GM19351 (cell line): Measurements from ENCODE around the gene GGTLC1.
"Not testable (repeated sequence)": the region's sequence is repeated elsewhere in the genome, so short reads cannot be mapped to it uniquely, and the experiment has no call there.

Source experiments
- ATAC-seq: cut with Tn5 transposase; IDR thresholded peaks from one replicate; pipeline ENCODE4 v1.9.1; 2021; ENCODE audit warnings: mild to moderate bottlenecking, moderate library complexity; ENCODE audit not compliant: unreplicated experiment

GGTLC1 gene

DNA sequence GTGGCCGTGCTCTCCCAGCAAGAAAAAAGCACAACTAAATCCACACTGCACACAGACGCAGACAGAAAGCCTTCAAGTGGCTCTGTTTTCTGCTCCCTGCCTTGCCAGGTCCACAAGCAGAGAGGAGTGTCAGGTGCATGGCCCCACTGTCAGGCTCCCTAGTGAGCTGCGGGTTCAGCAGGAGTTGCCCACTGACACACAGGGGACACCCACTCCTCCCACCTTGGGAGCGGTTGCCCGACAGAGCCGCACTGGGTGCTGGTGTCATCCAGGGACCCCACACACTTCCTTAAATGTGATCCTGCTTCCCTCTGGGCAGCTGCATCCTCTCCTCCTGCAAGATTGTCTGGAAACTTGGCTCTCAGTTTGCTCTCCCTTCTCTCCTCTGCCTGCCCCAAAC lies 6.7 kb upstream of the GGTLC1 start:
- ATAC-seq = not testable (repeated sequence)

DNA sequence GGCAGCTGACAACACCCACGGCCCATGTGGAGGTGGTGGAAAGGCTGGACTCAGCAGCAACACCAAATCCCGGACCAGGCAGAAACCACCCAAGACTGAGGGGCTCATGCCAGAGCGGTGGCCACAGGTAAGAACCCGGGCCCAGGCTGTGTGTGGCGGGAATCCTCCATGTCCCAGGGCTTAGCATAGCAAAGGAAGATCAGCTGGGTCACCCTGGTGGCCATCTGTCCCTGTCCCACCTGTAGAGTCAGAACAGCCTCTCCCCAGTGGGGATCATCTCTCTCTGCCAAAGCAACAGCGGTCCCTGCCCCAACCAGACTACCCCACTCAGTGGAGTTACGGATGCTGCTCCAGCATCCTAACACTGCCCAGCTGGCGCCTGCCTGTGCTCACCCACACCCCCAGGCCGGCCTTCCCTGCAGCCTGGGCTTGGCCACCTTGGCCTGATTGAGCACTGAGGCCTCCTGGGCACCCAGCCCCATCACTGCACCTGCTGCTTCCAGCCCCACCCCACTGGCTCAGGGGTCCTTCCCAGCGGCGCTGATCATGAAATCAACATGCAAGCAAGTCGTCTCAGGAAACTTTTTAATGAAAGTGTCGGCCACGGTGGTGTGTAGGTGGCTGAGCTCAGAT lies 5.5 kb upstream of the GGTLC1 start:
- ATAC-seq = not testable (repeated sequence)

DNA sequence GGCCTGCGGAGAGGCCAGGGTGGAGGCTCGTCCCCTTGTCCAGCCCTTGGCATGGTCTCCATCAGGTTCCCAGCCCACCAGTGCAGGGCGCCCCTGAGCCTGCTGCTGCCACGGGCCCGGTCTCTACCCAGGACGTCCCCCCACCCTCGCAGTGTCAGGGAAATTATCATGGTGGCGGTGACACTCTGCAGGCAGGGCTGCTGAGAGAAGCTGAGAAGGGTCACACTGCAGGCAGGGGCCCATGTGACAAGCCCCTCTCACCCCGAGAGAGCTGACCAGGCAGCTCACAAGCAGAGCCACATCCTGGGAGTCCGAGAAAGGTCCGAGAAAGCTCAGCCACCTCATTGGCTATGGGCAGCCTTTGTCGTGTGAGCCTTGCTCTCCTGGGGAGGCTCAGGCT lies 4.9 kb upstream of the GGTLC1 start:
- ATAC-seq = not testable (repeated sequence)

DNA sequence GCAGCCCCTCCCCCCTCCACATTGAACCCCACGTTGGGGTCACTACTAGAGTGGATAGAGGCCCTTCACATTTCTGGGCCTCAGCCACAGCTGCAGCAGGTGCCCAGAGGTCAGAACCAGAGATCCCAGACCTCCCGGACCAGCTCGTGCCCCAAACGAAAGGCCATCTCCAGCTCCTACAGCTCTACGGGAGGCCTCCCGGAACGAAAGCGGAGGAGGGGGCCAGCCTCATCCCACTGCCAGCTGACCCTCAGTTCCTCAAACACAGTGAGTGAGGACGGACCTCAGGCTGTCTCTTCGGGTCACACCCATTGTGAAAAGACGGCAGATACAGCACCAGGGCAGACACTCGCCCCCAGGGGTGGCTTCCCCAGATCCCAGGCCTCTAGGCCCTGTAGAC lies 1.7 kb upstream of the GGTLC1 start:
- ATAC-seq = not testable (repeated sequence)

DNA sequence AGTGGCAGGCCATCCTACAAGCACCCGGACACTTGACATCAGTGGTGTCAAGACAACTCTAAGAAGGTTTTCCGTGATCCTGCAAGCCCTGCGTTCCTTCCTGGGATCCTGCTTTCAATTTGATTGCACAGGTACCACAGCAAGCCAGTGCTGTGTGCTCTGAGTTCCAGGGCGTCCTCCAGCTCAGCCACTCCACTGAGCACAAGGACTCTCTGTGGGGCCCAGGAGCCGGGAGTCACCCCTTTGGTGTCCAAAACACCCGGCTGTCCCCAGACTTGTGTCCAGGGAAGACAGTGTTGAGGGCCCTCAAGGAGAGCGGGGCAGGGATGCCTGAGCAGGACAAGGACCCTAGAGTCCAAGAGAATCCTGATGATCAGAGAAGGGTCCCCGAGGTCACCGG lies 387 bp upstream of the GGTLC1 start:
- ATAC-seq = not testable (repeated sequence)

DNA sequence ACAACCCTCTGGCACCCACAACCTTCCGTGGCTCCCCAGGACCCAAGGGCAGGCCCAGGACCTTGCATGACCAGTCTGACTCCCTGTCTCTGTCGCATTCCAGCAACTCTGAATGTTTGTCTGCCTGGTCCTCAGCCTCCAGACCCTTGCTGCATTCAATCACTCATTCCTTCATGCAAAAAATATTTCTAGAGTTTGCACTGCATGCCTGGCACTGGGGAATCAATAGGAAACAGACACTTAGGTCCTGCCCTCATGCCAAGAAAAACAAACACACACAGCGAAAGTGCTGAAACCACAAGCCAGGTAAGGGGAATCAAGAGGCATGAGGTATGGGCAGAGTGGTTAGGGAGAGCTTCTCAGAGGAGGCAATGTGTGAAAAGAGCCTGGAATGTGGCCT lies 1.9 kb downstream of the GGTLC1 start:
- ATAC-seq = not testable (repeated sequence)

DNA sequence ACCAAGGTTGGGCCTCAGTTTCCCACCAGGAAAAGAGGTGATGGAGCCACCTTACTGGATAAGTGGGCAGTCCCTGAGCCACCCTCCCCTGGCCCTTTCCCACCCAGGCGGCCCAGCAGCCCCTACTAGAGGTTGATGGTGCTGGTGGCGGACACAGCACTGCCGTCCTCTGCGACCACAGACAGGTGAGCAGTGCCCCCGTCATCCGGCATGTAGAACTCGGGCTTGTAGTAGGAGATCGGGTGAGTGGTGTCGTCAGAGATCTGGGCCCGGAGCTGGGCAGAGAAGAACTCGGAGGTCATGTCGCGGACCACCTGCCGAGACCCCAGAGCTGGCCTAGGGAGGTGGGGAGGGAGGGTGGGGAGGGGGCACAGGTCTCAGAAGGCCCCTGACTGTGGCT lies 2.3 kb downstream of the GGTLC1 start:
- ATAC-seq = not testable (repeated sequence)

DNA sequence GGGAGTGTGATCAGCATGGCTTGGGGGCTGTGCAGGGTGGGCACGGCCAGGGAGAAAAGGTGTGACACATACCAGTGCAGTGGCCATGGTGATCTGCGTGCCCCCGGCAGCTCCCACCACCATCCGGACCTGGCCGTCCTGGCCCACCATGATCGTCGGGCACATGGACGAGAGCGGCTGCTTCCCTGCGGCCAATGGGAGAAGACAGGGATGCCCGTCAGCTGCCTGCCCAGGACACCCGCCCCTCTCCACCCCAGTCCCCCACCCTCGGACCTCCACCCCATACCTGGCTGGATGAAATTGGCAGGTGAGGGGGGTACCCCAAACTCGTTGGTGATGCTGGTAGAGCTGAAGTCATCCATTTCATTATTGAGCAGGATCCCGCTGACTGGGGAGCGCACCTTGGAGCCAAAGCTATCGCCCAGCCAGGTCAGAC lies 2.8 kb downstream of the GGTLC1 start:
- not testable (repeated sequence) for ATAC-seq

DNA sequence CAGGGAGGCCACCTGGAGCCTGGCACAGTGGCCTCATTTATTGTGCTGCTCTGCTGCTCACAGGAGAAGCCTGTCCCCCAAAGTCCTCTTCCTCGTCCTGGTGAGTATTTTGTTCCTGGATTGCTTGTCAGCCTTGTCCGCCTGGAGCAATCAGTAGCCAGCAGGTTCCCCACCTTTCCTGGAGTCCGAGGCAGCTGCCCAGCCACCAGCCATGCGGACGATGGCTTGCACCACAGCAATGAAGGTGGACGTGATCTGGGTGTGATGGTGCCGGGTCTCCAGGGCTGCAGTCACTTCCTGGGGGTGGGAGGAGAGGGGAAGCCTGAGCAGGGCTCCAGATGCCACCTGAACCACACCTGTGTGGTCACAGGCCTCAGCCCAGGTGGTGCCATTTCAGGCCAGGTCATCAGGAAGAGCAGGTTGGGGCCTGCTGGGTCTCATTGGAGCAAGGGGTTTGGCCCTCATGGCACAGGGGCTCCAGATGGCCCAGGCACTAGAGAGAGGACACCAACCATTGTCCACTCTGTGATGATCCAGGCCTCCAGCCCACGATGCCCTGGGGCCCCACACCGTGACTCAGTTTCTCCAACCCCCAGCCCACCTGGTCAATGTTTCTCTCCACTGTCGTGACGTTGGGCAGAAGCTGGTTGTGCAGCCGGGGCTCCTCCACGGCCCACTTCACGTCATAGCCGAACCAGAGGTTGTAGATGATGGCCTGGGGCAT lies 3.4 kb downstream of the GGTLC1 start:
- not testable (repeated sequence) for ATAC-seq

DNA sequence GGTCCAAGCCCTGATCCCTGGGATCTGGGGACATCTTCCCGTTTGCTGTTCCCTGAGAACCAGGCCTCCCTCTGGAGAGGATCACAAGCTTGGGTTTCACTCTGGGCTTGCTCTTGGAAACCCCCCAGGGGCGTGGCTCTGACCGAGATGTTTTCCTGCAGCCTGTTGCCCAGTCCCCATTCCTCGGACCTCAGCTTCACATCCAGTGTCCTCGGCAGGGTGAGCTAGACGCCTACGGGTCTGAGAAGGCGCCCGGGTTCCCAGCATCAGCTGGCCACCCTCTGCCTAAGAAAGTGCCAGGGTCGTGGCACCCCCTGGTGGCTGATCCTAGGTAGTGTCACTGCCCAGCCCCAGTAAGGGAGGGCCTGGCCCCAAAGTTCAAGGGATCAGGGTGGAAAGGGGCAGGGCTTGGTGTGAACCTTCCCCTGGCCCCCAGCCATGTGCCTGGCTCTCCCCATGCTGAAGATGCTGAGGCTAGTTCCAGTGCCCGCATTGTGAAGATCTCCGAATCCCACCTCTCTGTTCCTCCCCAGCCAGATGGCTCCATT lies 4.0 kb downstream of the GGTLC1 start:
- ATAC-seq = not testable (repeated sequence)

DNA sequence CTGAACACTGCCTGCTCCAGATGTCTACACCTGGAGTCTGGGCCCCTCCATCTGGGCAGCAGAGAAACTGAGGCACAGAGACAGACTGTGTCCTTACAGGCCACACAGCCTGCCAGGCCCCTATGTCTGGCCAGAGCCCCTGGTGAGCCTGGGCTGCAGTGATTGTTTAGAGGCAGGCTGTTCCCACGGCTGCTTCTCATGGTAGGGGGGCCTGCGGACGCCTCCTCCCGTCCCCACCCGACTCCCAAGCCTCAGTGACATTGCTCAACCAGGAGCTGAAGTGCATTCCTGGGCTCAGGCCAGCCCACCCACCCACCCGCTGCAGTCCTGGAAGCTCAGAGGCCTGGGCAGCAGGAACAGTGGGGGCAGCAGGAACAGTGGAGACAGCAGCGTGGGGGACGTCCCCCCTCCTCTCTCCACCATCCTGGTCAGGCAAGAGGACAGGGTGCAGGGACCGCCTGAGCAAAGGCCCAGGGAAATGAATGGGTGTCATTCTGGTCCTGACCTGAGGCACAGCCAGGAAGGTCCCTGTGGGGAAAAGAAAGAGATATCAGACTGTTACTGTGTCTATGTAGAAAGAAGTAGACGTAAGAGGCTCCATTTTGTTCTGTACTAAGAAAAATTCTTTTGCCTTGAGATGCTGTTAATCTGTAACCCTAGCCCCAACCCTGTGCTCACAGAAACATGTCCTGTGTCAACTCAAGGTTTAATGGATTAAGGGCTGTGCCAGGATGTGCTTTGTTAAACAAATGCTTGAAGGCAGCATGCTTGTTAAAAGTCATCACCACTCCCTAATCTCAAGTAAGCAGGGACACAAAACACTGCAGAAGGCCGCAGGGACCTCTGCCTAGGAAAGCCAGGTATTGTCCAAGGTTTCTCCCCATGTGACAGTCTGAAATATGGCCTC lies 6.2 kb downstream of the GGTLC1 start:
- ATAC-seq = not testable (repeated sequence)

DNA sequence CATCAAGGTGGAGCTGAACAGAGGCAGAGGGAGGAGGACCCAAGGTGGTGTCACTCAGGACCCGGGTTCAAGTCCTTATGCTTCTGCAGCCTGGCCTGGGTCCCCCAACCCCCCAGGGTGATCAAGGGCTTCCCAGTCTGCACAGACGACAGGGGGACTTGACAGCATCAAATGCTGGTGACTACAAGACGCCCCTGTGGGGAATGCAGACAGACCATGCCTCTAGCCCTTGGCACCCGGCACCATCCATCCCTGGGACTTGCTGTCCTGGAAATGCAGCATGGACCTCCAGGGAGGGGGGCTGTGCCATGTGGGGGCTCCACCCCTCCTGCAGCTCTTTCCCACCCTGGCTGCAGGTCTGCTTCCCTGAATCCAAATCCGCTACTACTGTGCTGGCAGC lies 7.1 kb downstream of the GGTLC1 start:
- ATAC-seq = not testable (repeated sequence)

DNA sequence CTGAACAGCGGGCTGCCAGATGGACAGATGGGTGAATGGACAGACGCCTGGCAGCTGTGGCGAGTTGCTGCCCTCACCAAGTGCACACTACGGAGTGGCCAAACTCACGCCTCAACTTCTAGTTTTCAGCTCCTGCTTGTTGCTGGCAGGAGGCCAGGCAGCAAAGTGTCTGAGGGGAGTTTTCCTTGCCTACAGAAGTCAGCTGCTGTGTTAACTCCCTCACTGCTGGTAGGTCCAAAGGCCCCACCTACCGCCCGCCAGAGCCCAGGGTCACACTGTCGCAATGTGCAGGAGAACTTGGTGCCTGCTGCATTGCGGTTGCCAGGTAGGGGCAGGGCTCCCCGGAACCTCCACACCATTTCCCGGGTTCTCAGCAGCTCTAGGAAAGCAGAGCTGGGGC lies 7.6 kb downstream of the GGTLC1 start:
- not testable (repeated sequence) for ATAC-seq

DNA sequence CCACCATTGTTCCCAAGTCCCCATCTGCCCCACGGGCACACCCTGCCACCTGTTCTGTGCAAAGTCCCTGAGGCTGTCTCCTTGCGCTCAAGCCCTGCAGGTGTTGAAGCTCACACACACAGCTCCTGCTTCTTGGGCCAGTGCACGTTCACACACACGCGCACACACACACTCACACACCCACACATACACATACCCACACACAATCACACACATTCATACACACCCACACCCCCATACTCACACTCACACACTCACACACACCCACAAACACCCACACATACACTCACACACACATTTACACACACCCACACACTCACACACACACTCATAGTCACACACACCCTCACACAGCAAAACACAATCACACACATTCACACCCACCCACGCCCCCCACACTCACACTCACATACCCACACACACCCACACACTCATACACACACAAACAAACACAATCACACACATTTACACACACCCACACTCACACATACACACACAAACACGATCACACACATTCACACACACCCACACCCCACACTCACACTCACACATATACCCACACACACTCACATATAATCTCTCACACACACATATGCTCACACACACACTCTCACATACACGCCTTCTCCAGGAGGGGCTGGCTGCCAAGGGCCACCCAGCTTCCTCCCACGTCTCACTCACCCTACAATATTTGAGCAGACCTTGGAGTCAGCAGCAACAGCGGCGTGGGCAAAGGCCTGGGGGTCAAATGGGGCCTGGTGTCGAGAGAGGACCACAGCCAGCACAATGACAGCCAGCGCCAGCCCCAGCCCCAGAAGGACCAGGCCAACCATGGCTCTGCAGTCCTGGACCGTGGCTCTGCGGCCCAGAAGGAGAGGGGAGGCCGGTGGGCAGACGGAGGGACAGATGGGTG lies 8.4 kb downstream of the GGTLC1 start:
- ATAC-seq = not testable (repeated sequence)

DNA sequence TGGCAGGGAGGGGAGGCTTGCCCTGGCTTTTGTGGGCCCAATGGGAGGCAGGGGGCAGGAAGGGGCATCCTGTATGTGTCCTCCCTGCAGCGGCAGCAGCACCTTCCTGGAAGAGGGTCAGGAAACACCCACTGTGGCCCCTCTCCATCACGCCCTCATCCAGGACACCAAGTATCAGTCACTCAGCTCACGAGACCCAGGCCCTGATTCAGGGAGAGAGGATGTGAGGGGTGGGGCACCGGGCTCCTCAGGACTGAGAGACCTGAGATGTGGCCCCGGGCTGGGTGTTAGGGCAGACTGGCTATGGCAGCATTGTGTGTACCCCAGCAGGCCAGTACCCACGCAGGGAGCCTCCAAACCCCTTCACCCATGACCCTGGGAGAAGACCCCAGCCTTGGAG lies 9.2 kb downstream of the GGTLC1 start:
- ATAC-seq = not testable (repeated sequence)

DNA sequence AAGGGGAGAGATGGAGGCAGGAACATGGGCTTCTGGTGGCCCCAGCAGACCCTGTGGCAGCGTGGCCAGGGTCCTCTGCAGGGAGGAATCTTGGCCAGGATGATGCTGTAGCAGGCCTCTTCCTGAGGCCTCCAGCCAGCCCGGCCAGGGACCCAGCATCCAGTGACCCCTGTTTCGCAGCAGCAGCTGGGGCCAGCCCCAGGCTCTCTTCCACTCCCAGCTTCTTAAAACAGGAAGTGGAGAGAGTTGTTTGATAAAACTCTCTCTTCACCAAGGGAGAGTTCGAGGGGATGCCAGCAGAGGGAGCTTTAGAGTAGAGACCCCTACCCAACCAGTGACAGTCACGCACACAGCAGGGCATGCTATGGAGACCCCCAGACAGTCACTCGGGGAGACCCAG lies 10.1 kb downstream of the GGTLC1 start:
- not testable (repeated sequence) for ATAC-seq

DNA sequence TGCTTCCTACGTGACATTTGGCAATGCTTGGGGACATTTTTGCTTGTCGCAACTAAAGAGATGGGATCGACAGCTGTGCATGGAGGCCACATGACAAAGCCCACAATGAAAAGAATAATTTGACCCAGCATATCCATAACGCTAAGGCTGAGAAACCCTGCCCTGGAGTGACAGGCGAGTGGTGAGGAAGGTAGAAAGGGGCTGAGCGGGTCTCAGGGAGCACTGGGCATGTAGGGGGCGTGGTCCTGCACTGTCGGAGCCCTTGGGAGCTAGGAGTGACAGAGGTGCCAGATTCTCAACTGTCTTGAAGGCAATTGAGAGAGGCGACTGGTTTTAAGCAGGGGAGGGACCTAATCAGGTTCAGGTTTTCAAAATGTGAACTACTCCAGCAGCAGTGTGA lies 13.6 kb downstream of the GGTLC1 start:
- ATAC-seq = no peak

DNA sequence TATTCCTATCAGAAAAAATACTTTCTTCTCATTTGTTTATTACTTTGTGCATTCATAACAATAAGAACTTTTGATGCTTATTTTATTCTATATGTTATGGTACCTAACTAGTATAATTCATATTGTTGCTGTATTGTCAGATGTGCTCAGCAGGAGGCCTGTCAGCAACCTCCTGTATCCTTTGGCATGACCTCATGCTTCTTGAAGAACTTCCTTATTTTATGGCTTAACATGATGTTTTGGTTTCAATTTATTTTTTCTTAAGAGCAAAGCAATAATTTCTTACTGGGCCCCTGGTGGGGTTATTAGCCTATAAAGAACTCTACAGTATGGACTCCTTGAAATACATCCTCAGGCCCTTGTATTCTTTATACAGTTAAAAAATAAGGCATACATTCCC lies 17.3 kb downstream of the GGTLC1 start:
- no peak for ATAC-seq

DNA sequence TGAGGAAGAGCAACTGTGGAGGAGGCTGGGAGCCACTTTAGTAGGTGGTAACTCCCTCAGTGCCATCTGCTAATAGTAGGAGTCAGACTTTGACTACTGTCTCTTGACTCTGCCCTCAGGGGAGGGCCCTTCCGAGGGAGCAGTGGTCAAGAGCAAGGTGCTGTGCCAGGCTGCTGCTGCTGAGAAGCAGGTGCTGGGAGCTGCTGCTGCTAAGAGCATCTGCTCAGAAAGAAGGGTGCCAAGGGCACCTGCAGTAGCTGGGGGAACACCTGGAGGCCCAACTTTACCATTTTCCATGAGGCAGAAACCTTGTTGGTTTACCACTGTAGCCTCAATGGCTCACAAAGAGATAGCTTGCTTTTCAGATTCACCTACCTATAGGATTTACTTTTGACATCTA lies 18.5 kb downstream of the GGTLC1 start:
- no peak for ATAC-seq

DNA sequence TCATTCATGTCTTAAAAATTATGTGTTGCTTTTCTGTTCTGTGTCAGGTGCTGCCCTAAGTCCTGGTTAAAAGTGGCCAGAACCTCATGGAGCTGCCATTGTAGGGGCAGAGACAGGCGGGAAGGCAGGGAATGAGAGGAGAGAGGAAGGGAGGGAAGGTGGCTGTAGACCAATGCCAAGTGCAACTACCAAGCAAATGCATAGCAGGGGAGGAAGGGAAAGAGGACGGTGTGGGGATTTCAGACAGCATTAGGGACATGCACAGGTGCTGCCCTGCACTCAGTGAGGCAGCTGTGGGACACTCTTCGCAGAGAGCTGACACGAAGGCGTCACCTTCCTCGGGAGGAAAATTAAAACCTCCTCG lies 21.0 kb downstream of the GGTLC1 start:
- no peak for ATAC-seq
